Right hindlimb (tissue), 1 donor: Measurements from ENCODE around the gene MMEL1.
"Not testable (repeated sequence)": the region's sequence is repeated elsewhere in the genome, so short reads cannot be mapped to it uniquely, and the experiment has no call there.

ENCODE experiments used
- DNase-seq: peaks from one replicate; pipeline ENCODE4 v3.0.0-alpha.2; 2018

The MMEL1 gene

DNA sequence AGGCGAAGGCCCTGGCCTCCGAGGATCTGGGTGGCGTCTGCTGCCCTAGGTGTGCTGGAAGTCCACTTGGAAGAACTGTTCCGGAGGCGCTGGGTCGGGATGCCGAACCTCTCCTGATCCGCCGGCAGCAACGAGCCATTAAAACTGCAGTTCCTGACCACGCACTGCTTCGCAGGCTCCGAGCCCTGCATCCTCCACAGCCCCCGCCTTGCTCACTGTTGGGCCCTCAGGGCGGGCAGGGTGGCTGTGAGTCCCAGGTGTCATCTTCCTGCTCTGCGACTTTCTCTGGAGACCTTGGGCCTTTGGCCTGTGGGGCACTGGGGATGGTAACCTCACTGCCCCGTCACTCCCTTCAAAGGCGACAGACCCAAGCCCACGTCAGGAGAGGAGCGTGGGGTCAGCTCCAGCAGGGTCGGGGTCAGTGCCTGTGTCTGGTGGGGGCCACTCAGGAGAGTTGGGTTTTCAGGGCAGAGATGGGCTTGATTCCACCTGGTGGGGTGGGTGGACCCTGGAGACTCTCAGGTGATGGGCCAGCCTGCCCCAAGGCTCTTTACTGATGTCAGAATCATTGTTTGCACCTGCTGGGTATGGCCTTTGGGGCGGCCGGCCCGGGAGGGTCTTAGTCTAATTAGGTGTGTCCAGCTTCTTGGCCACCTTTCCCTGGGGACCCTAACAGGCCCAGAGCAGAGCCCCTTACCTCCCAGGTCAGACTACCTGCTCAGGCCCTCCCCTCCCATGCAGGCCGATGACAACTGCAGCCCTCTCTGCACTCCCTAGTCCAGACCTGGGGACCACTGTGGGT is 43.2 kb downstream of the MMEL1 start:
- peak; percentile 15 for DNase-seq

- peak; percentile 15 for DNase-seq
These were observed 44.0 kb downstream of the MMEL1 start for GRCh38 chr1:2588661-2589430.

DNA sequence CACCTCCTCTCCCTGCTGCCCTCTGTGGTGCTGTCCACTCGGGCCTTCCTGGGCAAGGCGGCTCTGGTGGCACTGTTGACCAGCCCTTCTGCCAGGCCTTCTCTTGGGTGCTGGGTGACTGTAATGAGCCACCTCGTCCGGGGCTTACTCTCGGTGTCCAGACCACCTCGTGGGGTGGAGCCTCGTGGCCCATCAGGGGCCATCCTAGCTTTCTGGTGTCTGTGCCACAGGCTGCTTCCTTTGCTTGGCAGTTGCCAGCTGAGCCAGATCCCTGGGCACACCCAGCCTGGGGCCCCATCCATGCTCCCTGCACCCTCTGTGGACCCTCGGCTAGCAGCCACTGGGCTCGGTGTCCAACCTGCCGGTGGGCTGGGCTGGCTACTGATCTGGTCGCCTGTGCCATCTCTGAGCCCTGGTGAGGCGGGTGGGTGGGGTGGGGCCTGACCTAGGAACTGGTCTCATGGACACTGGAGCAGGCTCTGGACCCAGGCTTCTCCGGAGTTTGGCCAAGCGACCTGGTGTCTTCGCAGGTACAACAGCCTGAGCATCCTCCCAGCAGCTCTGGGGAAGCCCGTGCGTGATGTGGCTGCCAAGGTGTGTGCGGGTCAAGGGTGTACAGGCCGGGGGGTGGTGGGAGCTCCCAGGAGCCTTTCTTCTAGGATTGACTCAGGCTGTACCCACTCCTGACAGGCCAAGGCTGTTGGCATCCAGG is 44.8 kb downstream of the MMEL1 start:
- no peak for DNase-seq

DNA sequence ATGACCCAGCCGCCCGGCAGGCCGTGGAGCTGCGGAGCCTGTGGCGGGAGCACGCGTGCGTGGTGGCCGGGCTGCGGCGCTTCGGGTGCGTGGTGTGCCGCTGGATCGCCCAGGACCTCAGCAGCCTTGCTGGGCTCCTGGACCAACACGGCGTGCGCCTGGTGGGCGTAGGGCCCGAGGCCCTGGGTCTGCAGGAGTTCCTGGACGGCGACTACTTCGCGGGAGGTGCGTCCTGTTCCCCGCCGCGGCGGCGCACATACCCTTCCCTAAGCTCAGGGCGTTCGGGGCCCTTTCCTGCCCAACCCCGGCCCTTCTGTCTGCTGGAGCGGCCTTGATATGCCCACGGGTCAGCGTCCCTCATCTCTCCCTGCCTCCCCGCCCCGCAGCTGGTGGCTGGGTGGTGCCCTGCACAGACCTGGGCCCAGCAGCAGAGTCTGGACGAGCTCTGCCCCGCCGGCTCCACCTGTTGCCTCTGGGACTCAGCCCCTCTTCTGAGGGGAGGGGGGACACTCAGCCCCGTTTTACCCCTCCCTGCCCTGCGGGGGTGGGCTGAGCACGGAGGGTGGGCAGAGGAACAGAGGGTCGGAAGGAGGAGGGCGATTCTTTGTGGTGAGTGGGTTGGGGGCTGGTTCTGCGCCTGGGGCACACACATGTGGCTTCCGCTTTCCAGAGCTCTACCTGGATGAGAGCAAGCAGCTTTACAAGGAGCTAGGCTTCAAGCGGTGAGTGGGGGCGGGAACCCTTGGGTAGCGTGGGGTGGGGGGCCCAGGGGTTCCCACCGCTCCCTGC is 45.6 kb downstream of the MMEL1 start:
- DNase-seq: no peak

DNA sequence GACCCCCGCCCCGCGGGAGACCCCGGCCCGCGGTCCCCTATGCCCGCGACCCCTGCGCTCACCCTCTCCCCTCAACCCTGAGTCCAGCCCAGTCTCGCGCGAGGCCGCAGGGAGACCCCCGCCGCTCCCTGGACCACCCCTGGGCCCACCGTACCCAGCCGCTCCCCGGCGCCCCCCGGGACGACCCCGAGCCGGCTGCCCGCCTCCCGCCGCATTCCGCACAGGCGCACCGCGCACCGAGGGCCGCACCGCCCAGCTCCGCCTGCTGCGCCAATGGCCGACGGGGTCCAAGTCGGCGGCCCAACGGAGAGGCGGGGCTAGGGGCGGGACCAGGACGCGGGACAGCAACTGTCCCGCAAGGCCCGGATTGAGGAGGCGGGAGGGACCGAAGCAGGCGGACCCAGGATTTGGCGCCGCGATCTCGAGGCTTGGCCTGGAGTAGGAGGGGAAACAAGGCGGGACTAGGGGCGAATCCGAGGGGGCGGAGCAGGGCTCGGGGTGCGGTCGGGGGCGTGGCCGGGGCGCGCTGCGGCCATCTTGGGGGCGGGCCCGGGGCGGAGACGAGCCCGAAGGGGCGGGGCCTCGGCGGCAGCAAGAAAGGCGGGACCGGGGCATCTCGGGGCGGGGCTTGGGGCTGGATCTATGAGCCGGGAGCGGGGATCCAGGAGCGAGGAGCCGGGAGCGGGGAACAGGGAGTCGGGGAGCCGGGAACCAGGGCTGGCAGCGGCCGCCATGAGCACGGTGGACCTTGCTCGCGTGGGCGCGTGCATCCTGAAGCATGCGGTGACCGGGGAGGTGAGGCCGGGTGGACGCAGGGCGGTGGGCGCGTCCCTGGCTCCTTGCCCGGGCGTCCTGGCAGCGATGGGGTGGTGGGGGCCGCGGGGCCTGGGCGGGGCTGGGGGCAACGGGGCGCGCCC is 46.4 kb downstream of the MMEL1 start, which contains the start of gene PRXL2B:
PRXL2B (plus strand) TSS at position 624 of the 917 bp plus-strand sequence; CDS start at position 733, 109 bp downstream.
- DNase-seq: peak; percentile 100

DNA sequence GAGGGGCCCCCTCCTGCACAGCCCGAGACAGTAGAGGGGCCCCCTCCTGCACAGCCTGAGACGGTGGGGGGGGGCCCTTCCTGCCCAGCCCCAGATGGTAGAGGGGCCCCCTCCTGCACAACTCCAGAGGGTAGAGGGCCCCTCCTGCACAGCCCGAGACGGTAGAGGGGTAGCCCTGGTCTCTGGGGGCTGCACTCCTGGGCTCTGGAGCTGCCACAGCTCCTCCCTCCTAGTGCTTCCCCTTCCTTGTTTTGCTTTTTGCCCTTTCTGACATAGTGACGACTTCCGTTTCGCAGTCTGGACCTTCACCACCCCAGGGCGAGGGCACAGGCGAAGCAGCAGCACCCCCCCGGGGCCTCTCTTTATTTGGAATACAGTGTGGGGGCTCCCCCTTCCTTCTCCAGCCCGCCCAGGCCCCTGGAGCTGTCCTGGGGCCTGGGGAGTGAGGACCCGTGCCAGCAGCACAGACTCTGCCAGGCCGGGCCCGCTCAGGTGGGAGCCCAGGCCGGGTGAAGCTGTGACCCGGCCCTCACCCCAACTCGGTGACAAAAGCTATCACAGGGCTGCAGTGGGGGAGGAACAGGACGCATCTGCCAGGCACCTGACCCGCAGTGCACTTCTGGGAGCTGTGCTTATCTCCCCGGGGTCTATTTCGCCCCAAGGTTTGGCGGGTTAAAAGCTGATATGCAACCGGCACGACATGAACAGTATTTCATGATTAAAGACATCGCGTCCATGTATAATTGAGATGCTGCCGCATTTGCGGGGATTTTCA is 47.3 kb downstream of the MMEL1 start:
- DNase-seq: peak; percentile 64

DNA sequence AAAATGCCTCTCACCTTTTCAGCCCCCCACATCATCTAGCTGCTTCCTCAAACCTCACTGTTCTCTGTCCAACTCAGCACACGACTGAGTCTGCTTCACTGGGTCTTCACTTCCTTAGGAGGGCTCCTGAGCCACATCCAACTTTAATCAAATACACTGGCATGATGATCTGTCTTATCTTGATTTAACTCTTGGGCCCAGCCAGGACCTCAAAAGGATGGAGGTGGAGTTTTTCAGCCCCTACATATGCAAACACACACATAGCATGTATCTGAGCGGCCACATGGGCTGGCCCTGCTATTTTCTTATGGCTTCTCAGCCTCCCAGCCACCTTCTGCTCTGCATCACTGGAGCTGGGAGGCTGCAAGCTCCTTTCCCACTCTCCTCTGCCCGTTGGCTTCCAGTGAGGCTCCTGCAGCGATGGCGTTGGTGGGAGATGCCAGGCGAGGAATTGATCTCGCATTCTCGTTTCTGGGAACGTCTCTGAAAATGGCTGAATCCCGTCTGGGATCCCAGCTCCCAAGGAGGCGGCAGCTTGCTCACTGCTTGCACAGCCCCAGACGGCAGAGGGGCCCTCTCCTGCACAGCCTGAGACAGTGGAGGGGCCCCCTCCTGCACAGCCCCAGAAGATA is 48.0 kb downstream of the MMEL1 start:
- DNase-seq: no peak

GRCh38 chr1:2583871-2584351 is 48.9 kb downstream of the MMEL1 start:
- no peak for DNase-seq

DNA sequence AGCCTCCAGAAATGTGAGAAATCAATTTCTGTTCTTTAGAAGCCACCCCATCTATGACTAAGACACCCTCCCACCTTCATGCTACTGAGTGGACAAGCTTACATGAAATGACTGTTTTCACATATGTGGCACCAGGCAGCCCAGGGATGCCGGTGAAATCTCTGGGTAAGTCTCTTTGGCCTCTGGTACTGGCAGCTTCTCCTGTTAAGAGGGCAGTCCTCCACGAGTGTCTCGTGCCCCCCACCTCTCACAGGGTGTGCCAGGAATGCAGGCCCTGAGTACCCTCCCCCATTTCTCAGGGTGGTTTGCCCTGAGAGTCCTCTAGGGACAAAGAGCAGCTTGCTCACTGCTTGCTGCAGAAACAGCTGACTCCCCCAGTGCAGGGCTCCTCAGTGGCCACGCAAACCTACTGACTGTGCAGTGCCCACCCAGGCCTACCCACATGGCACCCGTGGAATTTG is 49.5 kb downstream of the MMEL1 start:
- no peak for DNase-seq

- DNase-seq: no peak
These were observed 50.4 kb downstream of the MMEL1 start for GRCh38 chr1:2582391-2582790.

DNA sequence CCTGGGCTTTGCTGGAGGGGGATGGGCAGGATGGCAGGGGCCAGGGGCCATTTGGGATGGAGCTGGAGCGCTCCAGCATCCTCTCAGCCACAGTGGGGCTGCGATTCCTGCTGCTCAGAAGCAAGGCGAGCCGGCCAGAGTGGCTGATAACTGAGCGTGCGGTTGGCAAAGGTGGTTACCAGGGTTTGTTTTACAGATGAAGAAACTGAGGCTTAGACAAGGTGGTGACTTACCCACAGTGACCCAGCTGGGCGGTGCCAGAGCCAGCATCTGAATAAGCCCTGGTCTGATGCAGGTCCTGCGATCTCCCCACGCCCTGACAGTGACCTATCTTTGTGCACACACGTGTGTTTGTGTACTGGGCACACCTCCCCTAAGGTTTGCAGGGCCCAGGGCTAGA is 52.1 kb downstream of the MMEL1 start:
- no peak for DNase-seq

- DNase-seq: no peak
These were observed 54.1 kb downstream of the MMEL1 start for GRCh38 chr1:2578758-2579118.

GRCh38 chr1:2577565-2578075 is 55.2 kb downstream of the MMEL1 start:
- not testable (repeated sequence) for DNase-seq

GRCh38 chr1:2575801-2576663 is 56.8 kb downstream of the MMEL1 start:
- DNase-seq: no peak

DNA sequence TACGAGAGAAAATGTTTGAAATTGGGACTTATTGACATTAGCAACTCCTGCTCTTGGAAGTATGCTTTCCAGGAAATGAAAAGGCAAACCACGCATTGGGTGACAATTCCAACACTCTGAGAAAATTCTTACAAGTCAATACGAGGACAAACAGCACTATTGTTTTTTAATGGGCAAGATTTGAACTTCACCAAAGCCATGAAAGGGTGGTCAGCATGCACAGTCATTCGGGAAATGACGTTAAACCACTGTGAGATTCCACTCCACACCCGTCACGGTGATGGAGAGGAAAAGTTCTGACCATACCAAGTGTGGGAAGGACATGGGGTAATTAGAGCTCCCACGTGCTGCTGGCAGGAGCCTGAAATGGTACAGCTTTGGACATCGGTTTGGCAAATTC is 58.5 kb downstream of the MMEL1 start:
- DNase-seq: no peak

GRCh38 chr1:2573250-2573920 is 59.4 kb downstream of the MMEL1 start:
- no peak for DNase-seq

DNA sequence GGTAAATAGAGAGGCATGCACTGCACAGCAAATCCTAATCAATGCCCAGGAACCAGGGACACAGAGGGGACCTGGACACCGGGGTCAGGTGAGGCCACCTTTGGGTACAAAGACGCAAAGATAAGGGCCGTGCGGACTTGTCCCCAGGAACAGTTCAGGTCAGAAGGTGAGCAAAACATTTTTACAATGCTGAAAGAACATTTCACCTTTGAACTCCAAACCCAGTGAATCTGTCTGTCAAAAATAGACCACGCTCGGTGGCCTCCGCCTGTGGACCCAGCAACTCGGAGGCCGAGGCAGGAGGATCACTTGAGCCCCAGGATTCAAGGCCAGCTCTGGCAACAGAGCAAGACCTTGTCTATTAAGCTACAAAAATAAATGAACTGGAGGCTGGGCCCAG is 61.5 kb downstream of the MMEL1 start:
- no peak for DNase-seq

- DNase-seq: no peak
These were observed 62.5 kb downstream of the MMEL1 start for GRCh38 chr1:2570332-2570731.
